Activated CD4-positive, alpha-beta T cell treated with anti-CD3 and anti-CD28 coated beads for 36 hours (primary cell): Measurements from ENCODE around the gene ZNF366. TPM values are rescaled to one million over a fixed set of nuclear protein-coding genes. Genes with fewer than 3 reads are reported as not detected.

Experiments used
- ATAC-seq: fragments of 200-7000 bp; cut with Tn5 transposase; one replicate; pipeline ENCODE4 v1.10.0; 2021; ENCODE audit warnings: mild to moderate bottlenecking, moderate library complexity
- CTCF ChIA-PET: fragments of 350-600 bp; sonication (Branson Sonifier 250); formaldehyde crosslinking; loops from one replicate; lab custom pipeline; 2021; ENCODE audit warnings: antibody characterized with exemption; lab: Charles Lee
- POLR2A ChIA-PET: fragments of 350-600 bp; sonication (Branson Sonifier 250); formaldehyde crosslinking; loops from one replicate; lab custom pipeline; 2021; ENCODE audit warnings: antibody characterized with exemption, inconsistent platforms; lab: Charles Lee
- DNase-seq: peaks from one replicate; pipeline ENCODE4 v3.0.0-alpha.2; 2020
- H3K27ac Mint-ChIP-seq: one replicate; pipeline ENCODE4 v1.8.0; 2021; ENCODE audit warnings: mixed read lengths
- H3K27me3 Mint-ChIP-seq: one replicate; pipeline ENCODE4 v1.8.0; 2021; ENCODE audit warnings: mixed read lengths
- H3K36me3 Mint-ChIP-seq: one replicate; pipeline ENCODE4 v1.8.0; 2021; ENCODE audit warnings: low read depth, mixed read lengths
- H3K4me1 Mint-ChIP-seq: one replicate; pipeline ENCODE4 v1.8.0; 2021; ENCODE audit warnings: mixed read lengths
- H3K4me3 Mint-ChIP-seq: one replicate; pipeline ENCODE4 v1.8.0; 2021; ENCODE audit warnings: mild to moderate bottlenecking, moderate library complexity, mixed read lengths
- H3K9me3 Mint-ChIP-seq: one replicate; pipeline ENCODE4 v1.8.0; 2021; ENCODE audit warnings: low read depth, mixed read lengths
- intact Hi-C, 2 experiments: fragments of 100-400 bp; cut with DNase I in 1 of 2; cut with micrococcal nuclease in 1 of 2; formaldehyde crosslinking; loops; one replicate each; pipeline versions ENCODE4 v1.14.2 to v1.15.1; 2022 to 2024; cut with DNase I, micrococcal nuclease
- total RNA-seq, 2 experiments: library from RNA; stranded (reverse); gene quantifications; one replicate each; pipeline ENCODE4 v1.2.3, GENCODE V29; 2021

The ZNF366 gene
- total RNA-seq, 2 experiments from 2014 or later: not detected

- Mint-ChIP-seq H3K9me3 (peaks cover 7% of the 10 kb centered on the region), H3K4me1 (no peaks in the 10 kb centered on the region), H3K4me3 (no peak overlapping the region), H3K36me3 (no peaks in the 10 kb centered on the region), H3K27me3 (peaks cover 4% of the 10 kb centered on the region), H3K27ac (no peak overlapping the region)
- ChIA-PET POLR2A (no interaction called here), CTCF (no interaction called here)
- ATAC-seq (no peak), DNase-seq (no peak)
- intact Hi-C loops: no loop called here
Observed at GRCh38 chr5:72540759-72541438, 33.7 kb upstream of the ZNF366 start.

DNA sequence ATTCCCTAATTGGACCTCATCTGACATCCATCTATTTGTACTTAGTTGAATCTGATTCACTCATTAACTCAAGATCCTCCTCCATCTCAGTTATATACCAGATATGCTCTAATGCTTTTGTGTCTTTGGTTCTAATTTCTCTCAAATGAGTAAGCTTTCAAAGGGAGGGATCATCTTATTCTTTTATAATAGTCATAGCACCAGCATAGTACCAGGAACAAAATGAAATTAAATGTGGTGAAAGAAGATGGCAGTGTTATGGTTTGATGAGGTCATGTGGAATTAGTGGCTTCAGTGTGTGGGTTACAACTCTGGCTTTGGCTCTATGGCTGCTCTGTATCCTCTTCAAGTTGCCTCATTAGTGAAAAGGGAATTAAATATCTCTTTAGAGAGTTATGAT lies 32.5 kb upstream of the ZNF366 start:
- H3K27ac Mint-ChIP-seq: no peak overlapping the region
- no peaks in the 10 kb centered on the region for H3K4me1 Mint-ChIP-seq
- ChIA-PET POLR2A (no interaction called here), CTCF (interaction anchor here (0.6 kb wide), 1 partner anchor 1025 kb away, joined by 3 read pairs; no protein-coding TSS in a partner anchor)
- peaks cover 5% of the 10 kb centered on the region for H3K9me3 Mint-ChIP-seq
- H3K27me3 Mint-ChIP-seq: peaks cover 4% of the 10 kb centered on the region
- no peak for ATAC-seq
- H3K4me3 Mint-ChIP-seq: no peak overlapping the region
- H3K36me3 Mint-ChIP-seq: no peaks in the 10 kb centered on the region
- no peak for DNase-seq
- intact Hi-C loops: no loop called here

GRCh38 chr5:72539038-72539437 lies 31.8 kb upstream of the ZNF366 start:
- no peak overlapping the region for H3K4me3 Mint-ChIP-seq
- H3K27ac Mint-ChIP-seq: no peak overlapping the region
- peaks cover 5% of the 10 kb centered on the region for H3K9me3 Mint-ChIP-seq
- ATAC-seq (no peak), DNase-seq (no peak)
- H3K36me3 Mint-ChIP-seq: no peaks in the 10 kb centered on the region
- ChIA-PET POLR2A (no interaction called here), CTCF (interaction anchor here (0.6 kb wide), 1 partner anchor 1026 kb away, joined by 3 read pairs; no protein-coding TSS in a partner anchor)
- intact Hi-C loops: no loop called here
- H3K27me3 Mint-ChIP-seq: peaks cover 4% of the 10 kb centered on the region
- H3K4me1 Mint-ChIP-seq: no peaks in the 10 kb centered on the region

- DNase-seq: no peak
- no peaks in the 10 kb centered on the region for H3K4me1 Mint-ChIP-seq
- peaks cover 6% of the 10 kb centered on the region for H3K9me3 Mint-ChIP-seq
- CTCF ChIA-PET: no interaction called here
- POLR2A ChIA-PET: no interaction called here
- no peak for ATAC-seq
- H3K27me3 Mint-ChIP-seq: peaks cover 4% of the 10 kb centered on the region
- no peak overlapping the region for H3K27ac Mint-ChIP-seq
- intact Hi-C loops: no loop called here
- no peak overlapping the region for H3K4me3 Mint-ChIP-seq
- H3K36me3 Mint-ChIP-seq: no peaks in the 10 kb centered on the region
Observed at GRCh38 chr5:72537166-72537565, 30.0 kb upstream of the ZNF366 start.

DNA sequence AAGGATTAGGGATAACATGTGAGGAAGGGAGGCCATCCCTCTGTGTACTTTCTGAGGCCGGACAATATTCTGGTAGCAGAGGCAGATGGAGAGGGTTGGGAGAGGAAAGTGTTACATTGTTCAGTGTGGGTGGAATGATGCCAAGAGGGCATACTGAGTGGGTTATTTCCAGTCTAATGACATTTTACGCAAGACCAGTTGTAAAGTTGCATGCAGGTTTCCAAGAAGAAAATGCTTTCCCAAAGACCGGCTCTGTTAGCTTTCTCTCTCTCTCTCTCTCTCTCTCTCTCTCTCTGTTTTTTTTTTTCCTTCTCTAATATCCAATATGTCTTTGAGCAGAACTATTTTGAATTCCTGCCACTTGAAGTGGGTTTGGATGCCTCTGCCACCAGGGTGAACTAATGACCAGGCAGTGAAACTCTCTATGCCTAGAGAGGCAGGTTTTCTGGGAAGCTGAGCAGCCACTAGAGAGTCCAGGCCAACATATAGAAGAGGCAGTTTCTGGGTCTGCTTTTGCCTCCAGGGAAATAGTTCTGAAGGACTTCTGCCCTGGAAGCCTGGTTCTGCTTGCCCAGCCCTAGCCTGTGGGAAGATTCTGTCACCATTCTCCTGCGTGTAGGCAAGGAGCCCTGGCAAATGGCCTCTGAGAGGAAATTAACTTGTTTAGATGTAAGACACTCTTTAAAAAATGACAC lies 24.4 kb upstream of the ZNF366 start:
- Mint-ChIP-seq H3K4me3 (no peak overlapping the region), H3K27me3 (peaks cover 6% of the 10 kb centered on the region), H3K4me1 (no peaks in the 10 kb centered on the region), H3K9me3 (peaks cover 7% of the 10 kb centered on the region), H3K27ac (no peak overlapping the region), H3K36me3 (no peaks in the 10 kb centered on the region)
- DNase-seq (no peak), ATAC-seq (no peak)
- ChIA-PET POLR2A (no interaction called here), CTCF (interaction anchor here (0.6 kb wide), 1 partner anchor 152 kb away, joined by 3 read pairs; no protein-coding TSS in a partner anchor)
- intact Hi-C loops: no loop called here

DNA sequence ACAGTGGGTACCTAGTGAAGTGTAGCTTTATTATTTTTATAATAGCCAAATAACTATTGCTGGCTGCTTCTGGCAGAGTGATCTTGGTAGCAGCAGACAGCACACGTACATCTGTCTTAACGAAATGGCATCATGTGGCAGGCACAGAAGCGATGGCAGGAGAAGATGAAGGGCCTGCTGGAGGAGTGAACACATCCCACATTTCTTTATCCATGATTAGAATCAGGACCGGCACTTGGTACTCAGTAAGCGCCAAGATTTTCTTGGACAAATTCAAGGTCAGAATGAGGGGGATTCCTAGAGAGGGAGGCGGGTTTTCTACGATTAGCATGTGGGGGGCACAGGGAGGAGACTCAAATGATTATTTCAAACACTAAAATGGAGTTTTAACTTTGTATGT lies 23.0 kb upstream of the ZNF366 start:
- intact Hi-C loops: no loop called here
- Mint-ChIP-seq H3K36me3 (no peaks in the 10 kb centered on the region), H3K27me3 (peaks cover 6% of the 10 kb centered on the region), H3K27ac (no peak overlapping the region), H3K4me1 (no peaks in the 10 kb centered on the region), H3K9me3 (peaks cover 7% of the 10 kb centered on the region), H3K4me3 (no peak overlapping the region)
- DNase-seq: no peak
- CTCF ChIA-PET: no interaction called here
- POLR2A ChIA-PET: no interaction called here
- ATAC-seq: no peak

- Mint-ChIP-seq H3K4me1 (no peaks in the 10 kb centered on the region), H3K27ac (no peak overlapping the region), H3K4me3 (no peak overlapping the region), H3K36me3 (no peaks in the 10 kb centered on the region), H3K9me3 (peaks cover 7% of the 10 kb centered on the region), H3K27me3 (peaks cover 6% of the 10 kb centered on the region)
- CTCF ChIA-PET: no interaction called here
- no peak for DNase-seq
- intact Hi-C loops: loop anchor here (10.0 kb wide), 3 partner anchors 125 to 165 kb away; no protein-coding TSS in a partner anchor
- POLR2A ChIA-PET: no interaction called here
- no peak for ATAC-seq
Observed at GRCh38 chr5:72529383-72529782, 22.2 kb upstream of the ZNF366 start.

DNA sequence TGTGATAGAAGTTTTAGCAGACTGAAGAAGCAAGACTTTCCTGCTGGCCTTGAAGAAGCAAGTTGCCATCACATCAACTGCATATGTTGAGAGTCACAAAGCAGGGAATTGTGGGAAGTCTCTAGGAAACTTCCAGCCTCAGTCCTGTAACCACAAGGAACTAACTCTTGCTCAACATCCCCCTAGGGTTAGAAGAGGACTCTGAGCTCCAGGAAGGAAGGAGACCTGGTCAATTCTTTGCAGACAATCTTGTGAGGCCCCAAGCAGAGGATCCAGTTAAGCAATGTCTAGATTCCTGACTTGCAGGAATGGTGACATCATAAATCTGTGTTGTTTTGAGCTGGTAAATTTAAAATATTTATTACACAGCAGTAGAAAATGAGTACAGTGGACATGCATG lies 18.6 kb upstream of the ZNF366 start:
- ChIA-PET POLR2A (no interaction called here), CTCF (no interaction called here)
- intact Hi-C loops: loop anchor here (10.0 kb wide), 3 partner anchors 121 to 161 kb away; no protein-coding TSS in a partner anchor
- no peak overlapping the region for H3K27ac Mint-ChIP-seq
- no peak overlapping the region for H3K4me3 Mint-ChIP-seq
- no peaks in the 10 kb centered on the region for H3K4me1 Mint-ChIP-seq
- no peaks in the 10 kb centered on the region for H3K9me3 Mint-ChIP-seq
- no peaks in the 10 kb centered on the region for H3K36me3 Mint-ChIP-seq
- DNase-seq (no peak), ATAC-seq (no peak)
- H3K27me3 Mint-ChIP-seq: peaks cover 6% of the 10 kb centered on the region

GRCh38 chr5:72523960-72524582 lies 16.9 kb upstream of the ZNF366 start:
- H3K4me3 Mint-ChIP-seq: no peak overlapping the region
- ChIA-PET CTCF (interaction anchor here (1.0 to 1.5 kb wide), 5 partner anchors 10 to 164 kb away, joined by 3 to 6 read pairs (median 4); no protein-coding TSS in a partner anchor), POLR2A (no interaction called here)
- no peaks in the 10 kb centered on the region for H3K27me3 Mint-ChIP-seq
- H3K9me3 Mint-ChIP-seq: no peaks in the 10 kb centered on the region
- intact Hi-C loops: loop anchor here (1.0 to 10.0 kb wide), 4 partner anchors 119 to 159 kb away; no protein-coding TSS in a partner anchor
- H3K36me3 Mint-ChIP-seq: no peaks in the 10 kb centered on the region
- ATAC-seq: peak; percentile 47
- no peak overlapping the region for H3K27ac Mint-ChIP-seq
- no peak for DNase-seq
- no peaks in the 10 kb centered on the region for H3K4me1 Mint-ChIP-seq

- H3K27me3 Mint-ChIP-seq: no peaks in the 10 kb centered on the region
- ChIA-PET CTCF (interaction anchor here (1.3 kb wide), 1 partner anchor 155 kb away, joined by 4 read pairs; no protein-coding TSS in a partner anchor), POLR2A (no interaction called here)
- intact Hi-C loops: loop anchor here (10.0 kb wide), 3 partner anchors 118 to 158 kb away; no protein-coding TSS in a partner anchor
- no peak overlapping the region for H3K27ac Mint-ChIP-seq
- H3K9me3 Mint-ChIP-seq: no peaks in the 10 kb centered on the region
- no peak overlapping the region for H3K4me3 Mint-ChIP-seq
- peaks cover 2% of the 10 kb centered on the region for H3K4me1 Mint-ChIP-seq
- no peaks in the 10 kb centered on the region for H3K36me3 Mint-ChIP-seq
- DNase-seq: no peak
- no peak for ATAC-seq
Observed at GRCh38 chr5:72522607-72523006, 15.4 kb upstream of the ZNF366 start.

DNA sequence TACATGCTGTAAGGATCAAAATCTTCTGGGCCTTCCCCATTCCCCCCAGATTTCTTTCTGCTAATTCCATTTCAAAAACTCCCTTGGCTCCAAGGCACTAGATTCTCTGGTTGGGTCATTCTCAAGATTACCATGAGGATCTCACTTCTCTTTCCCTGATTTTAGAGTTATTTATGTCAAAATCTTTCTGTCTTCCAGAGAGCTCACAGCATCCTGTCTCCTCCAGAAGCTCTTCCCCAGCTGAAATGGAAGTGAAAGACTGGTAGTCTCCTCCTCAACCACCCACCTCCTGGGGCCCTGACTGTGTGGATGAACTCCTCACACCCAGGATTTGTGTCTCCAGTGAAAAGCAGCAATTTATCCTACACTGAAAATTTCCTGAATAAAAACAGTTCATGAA lies 11.9 kb upstream of the ZNF366 start:
- Mint-ChIP-seq H3K27ac (no peak overlapping the region), H3K36me3 (no peaks in the 10 kb centered on the region), H3K4me1 (peaks cover 2% of the 10 kb centered on the region), H3K9me3 (no peaks in the 10 kb centered on the region), H3K27me3 (peaks cover 4% of the 10 kb centered on the region), H3K4me3 (no peak overlapping the region)
- POLR2A ChIA-PET: no interaction called here
- intact Hi-C loops: no loop called here
- DNase-seq (no peak), ATAC-seq (no peak)
- CTCF ChIA-PET: no interaction called here
